ENCODE results near the gene ERGIC1. TPM values are rescaled to one million over a fixed set of nuclear protein-coding genes. Genes with fewer than 3 reads are reported as not detected.

The ERGIC1 gene
- total and polyA plus RNA-seq, 2 of the 13 experiments (the other 11 are each of a cell fraction or from before 2014, with no cell fraction given), result 78.5 to 184 TPM

- TF ChIP-seq, protein P1, sequence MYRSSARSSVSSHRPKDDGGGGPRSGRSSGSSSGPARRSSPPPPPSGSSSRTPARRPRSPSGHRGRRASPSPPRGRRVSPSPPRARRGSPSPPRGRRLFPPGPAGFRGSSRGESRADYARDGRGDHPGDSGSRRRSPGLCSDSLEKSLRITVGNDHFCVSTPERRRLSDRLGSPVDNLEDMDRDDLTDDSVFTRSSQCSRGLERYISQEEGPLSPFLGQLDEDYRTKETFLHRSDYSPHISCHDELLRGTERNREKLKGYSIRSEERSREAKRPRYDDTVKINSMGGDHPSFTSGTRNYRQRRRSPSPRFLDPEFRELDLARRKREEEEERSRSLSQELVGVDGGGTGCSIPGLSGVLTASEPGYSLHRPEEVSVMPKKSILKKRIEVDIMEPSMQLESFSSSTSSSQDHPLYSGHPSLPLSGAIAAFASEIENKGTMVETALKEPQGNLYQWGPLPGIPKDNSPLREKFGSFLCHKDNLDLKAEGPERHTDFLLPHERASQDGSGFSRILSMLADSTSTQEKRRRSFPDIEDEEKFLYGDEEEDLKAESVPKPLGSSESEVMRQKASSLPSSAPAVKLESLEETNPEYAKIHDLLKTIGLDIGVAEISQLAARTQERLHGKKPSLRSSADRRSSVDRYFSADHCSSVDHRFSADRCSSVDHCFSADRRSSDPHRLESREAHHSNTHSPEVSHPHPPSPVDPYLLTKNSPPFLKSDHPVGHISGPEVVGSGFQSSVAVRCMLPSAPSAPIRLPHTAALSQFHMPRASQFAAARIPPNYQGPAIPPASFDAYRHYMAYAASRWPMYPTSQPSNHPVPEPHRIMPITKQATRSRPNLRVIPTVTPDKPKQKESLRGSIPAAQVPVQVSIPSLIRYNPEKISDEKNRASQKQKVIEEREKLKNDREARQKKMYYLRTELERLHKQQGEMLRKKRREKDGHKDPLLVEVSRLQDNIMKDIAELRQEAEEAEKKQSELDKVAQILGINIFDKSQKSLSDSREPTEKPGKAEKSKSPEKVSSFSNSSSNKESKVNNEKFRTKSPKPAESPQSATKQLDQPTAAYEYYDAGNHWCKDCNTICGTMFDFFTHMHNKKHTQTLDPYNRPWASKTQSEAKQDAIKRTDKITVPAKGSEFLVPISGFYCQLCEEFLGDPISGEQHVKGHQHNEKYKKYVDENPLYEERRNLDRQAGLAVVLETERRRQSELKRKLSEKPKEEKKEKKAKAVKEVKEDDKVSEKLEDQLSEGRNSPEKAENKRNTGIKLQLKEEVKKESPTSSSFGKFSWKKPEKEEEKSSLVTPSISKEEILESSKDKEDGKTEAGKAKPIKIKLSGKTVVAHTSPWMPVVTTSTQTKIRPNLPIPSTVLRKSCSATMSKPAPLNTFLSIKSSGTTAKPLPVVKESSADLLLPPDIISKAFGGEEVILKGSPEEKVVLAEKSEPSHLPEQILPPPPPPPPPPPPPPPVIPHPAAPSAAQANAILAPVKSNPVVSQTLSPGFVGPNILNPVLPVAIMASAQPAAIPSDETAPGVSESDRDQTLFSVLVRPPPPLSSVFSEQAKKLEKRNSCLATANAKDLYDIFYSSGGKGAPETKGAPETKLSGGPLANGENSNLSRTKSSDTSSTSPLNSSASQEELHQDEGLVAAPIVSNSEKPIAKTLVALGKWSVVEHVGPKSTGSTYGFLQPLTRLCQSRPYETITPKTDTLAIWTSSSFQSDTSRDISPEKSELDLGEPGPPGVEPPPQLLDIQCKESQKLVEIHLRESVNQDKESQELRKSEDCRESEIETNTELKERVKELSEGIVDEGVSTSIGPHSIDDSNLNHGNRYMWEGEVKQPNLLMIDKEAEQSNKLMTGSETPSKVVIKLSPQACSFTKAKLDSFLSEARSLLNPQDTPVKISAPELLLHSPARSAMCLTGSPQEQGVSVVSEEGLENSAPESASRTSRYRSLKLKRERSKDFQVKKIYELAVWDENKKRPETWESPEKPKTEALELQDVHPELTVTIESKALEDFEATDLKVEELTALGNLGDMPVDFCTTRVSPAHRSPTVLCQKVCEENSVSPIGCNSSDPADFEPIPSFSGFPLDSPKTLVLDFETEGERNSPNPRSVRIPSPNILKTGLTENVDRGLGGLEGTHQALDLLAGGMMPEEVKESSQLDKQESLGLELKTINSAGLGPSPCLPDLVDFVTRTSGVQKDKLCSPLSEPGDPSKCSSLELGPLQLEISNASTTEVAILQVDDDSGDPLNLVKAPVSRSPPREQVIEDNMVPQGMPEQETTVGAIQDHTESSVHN (CRISPR knock-in tag; IDR thresholded peaks at IDR 0.05), result no peak
- no peak for TF ChIP-seq CHD4 (IDR thresholded peaks at IDR 0.05; ENCODE audit: borderline replicate concordance, low read length)
- no peak for TF ChIP-seq ZNF496 (CRISPR knock-in tag; IDR thresholded peaks at IDR 0.05; ENCODE audit: insufficient replicate concordance)
- TF ChIP-seq ZNF790 (CRISPR knock-in tag; IDR thresholded peaks at IDR 0.05; ENCODE audit: borderline replicate concordance), result no peak
- no peak for TF ChIP-seq ZZZ3 (CRISPR knock-in tag; IDR thresholded peaks at IDR 0.05; ENCODE audit: borderline replicate concordance)
- TF ChIP-seq RBM22 (optimal IDR thresholded peaks at IDR 0.05; ENCODE audit: low read length), result no peak
- no peak for TF ChIP-seq ARNT (IDR thresholded peaks at IDR 0.05)
- TF ChIP-seq MTF2 (CRISPR knock-in tag; IDR thresholded peaks at IDR 0.05; ENCODE audit: borderline replicate concordance), result no peak
- TF ChIP-seq POLR2AphosphoS5 (IDR thresholded peaks at IDR 0.05; ENCODE audit: low read depth, low read length), result no peak
- TF ChIP-seq, protein P2, sequence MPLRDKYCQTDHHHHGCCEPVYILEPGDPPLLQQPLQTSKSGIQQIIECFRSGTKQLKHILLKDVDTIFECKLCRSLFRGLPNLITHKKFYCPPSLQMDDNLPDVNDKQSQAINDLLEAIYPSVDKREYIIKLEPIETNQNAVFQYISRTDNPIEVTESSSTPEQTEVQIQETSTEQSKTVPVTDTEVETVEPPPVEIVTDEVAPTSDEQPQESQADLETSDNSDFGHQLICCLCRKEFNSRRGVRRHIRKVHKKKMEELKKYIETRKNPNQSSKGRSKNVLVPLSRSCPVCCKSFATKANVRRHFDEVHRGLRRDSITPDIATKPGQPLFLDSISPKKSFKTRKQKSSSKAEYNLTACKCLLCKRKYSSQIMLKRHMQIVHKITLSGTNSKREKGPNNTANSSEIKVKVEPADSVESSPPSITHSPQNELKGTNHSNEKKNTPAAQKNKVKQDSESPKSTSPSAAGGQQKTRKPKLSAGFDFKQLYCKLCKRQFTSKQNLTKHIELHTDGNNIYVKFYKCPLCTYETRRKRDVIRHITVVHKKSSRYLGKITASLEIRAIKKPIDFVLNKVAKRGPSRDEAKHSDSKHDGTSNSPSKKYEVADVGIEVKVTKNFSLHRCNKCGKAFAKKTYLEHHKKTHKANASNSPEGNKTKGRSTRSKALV (CRISPR knock-in tag; IDR thresholded peaks at IDR 0.05), result no peak
- no peak for TF ChIP-seq ZNF879 (CRISPR knock-in tag; IDR thresholded peaks at IDR 0.05)
- no peak for TF ChIP-seq FOXP1 (IDR thresholded peaks at IDR 0.05)
- TF ChIP-seq FOXP1 (CRISPR knock-in tag; IDR thresholded peaks at IDR 0.05), result no peak
- no peak for TF ChIP-seq TAF15 (IDR thresholded peaks at IDR 0.05; ENCODE audit: low read depth, low read length, poor library complexity, severe bottlenecking)
- no peak; the same call in 1 of the 2 replicates for TF ChIP-seq JUND (CRISPR knock-in tag; IDR thresholded peaks at IDR 0.05)
- TF ChIP-seq, protein P3, sequence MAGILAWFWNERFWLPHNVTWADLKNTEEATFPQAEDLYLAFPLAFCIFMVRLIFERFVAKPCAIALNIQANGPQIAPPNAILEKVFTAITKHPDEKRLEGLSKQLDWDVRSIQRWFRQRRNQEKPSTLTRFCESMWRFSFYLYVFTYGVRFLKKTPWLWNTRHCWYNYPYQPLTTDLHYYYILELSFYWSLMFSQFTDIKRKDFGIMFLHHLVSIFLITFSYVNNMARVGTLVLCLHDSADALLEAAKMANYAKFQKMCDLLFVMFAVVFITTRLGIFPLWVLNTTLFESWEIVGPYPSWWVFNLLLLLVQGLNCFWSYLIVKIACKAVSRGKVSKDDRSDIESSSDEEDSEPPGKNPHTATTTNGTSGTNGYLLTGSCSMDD (CRISPR knock-in tag; IDR thresholded peaks at IDR 0.05), result no peak
- no peak for TF ChIP-seq DR1 (CRISPR knock-in tag; IDR thresholded peaks at IDR 0.05)
- no peak for TF ChIP-seq ZNF329 (CRISPR knock-in tag; IDR thresholded peaks at IDR 0.05; ENCODE audit: low read depth)
Observed at GRCh38 chr5:172789687-172790495, 44.2 kb upstream of the ERGIC1 start (continued).
